ENCODE results near the gene PCDHGA1. TPM values are rescaled to one million over a fixed set of nuclear protein-coding genes. Genes with fewer than 3 reads are reported as not detected.

PCDHGA1 gene
- total and polyA plus RNA-seq, 12 donors: 0.09 to 0.96 (median 0.30) TPM

DNA sequence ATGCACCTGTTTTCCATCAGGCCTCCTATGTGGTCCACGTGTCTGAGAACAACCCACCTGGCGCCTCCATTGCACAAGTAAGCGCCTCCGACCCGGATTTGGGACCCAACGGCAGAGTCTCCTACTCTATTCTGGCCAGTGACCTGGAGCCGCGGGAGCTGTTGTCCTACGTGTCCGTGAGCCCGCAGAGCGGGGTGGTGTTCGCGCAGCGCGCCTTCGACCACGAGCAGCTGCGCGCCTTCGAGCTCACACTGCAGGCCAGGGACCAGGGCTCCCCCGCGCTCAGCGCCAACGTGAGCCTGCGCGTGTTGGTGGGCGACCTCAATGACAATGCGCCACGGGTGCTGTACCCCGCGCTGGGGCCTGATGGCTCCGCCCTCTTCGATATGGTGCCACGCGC lies 21.3 kb downstream of the PCDHGA1 start:
- Histone ChIP-seq H3K4me1 (replicated peaks in 1 of 2) (no peaks in the 10 kb centered on the region), H3K9me3 (replicated peaks in 1 of 3) (peaks cover 0 to 18% (median 14%) of the 10 kb centered on the region in 3 donors), H3K27ac (no peak overlapping the region), H3K4me3 (no peak overlapping the region), H3K27me3 (no peaks in the 10 kb centered on the region), H3K36me3 (replicated peaks in 1 of 2) (no peaks in the 10 kb centered on the region)
- TF ChIP-seq CTCF (IDR thresholded peaks at IDR 0.05) (no peak), POLR2A (IDR thresholded peaks at IDR 0.05) (no peak)
- intact Hi-C loops (cut with DNase I): no loop called here
- 24 to 59% (median 25%) methylated on average over 9 to 34 of the region's 36 CpGs for WGBS, 4 donors
- DNase-seq: no peak

- Histone ChIP-seq H3K4me3 (peak within 1 kb of the TSS in 1 of 4 donors; percentile 45), H3K9me3 (replicated peaks in 1 of 3) (peaks cover 0 to 14% (median 13%) of the 10 kb centered on the region in 3 donors), H3K4me1 (replicated peaks in 1 of 2) (no peaks in the 10 kb centered on the region), H3K27ac (no peak within 1 kb of the TSS), H3K36me3 (replicated peaks in 1 of 2) (no peaks in the 10 kb centered on the region), H3K27me3 (no peaks in the 10 kb centered on the region)
- no peak for DNase-seq
- 11 to 16% (median 14%) methylated on average over 26 to 29 of the region's 29 CpGs for WGBS, 4 donors
- intact Hi-C loops (cut with DNase I): no loop called here
- TF ChIP-seq POLR2A (IDR thresholded peaks at IDR 0.05) (no peak), CTCF (IDR thresholded peaks at IDR 0.05) (peak in 3 of 6 experiments; percentile 13 to 45 (median 17))
Observed at GRCh38 chr5:141354900-141355469, 24.7 kb downstream of the PCDHGA1 start, which contains the start of gene PCDHGA4. Gene PCDHGA4, plus strand, starts transcription at chr5:141355021. Its CDS starts 87 bp downstream, at chr5:141355108.

DNA sequence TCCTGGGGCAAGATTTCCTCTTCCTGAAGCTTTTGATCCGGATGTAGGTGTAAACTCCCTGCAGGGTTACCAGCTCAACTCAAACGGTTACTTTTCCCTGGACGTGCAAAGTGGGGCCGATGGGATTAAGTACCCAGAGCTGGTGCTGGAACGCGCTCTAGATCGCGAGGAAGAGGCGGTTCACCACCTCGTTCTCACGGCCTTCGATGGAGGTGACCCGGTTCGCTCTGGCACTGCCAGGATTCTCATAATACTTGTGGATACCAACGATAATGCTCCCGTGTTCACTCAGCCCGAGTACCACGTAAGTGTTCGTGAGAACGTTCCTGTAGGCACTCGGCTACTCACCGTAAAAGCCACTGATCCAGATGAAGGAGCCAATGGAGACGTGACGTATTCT lies 25.3 kb downstream of the PCDHGA1 start:
- TF ChIP-seq CTCF (IDR thresholded peaks at IDR 0.05) (no peak), POLR2A (IDR thresholded peaks at IDR 0.05) (no peak)
- H3K4me1 ChIP-seq (replicated peaks in 1 of 2): no peaks in the 10 kb centered on the region
- H3K9me3 ChIP-seq (replicated peaks in 1 of 3): peaks cover 0 to 15% (median 14%) of the 10 kb centered on the region in 3 donors
- no peaks in the 10 kb centered on the region for H3K27me3 ChIP-seq
- DNase-seq: no peak
- no peak overlapping the region for H3K27ac ChIP-seq
- intact Hi-C loops (cut with DNase I): no loop called here
- H3K36me3 ChIP-seq (replicated peaks in 1 of 2): no peaks in the 10 kb centered on the region
- 40 to 63% (median 47%) methylated on average over 24 of the region's 24 CpGs for WGBS, 4 donors
- peak overlapping the region in 1 of 4 donors; percentile 45 for H3K4me3 ChIP-seq

DNA sequence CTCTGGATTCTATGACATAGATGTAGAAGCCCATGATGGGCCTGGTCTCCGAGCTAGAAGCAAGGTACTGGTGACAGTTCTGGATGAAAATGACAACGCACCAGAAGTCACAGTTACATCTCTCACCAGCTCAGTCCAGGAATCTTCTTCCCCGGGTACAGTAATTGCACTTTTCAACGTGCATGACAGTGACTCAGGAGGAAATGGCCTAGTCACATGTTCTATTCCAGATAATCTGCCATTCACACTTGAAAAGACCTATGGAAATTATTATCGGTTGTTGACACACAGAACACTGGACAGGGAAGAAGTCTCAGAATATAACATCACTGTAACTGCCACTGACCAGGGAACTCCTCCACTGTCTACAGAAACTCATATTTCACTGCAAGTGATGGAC lies 25.8 kb downstream of the PCDHGA1 start:
- DNase-seq: no peak
- H3K27ac ChIP-seq: no peak overlapping the region
- no peaks in the 10 kb centered on the region for H3K27me3 ChIP-seq
- peaks cover 0 to 20% (median 14%) of the 10 kb centered on the region in 3 donors for H3K9me3 ChIP-seq (replicated peaks in 1 of 3)
- H3K36me3 ChIP-seq (replicated peaks in 1 of 2): no peaks in the 10 kb centered on the region
- whole genome bisulfite sequencing, 4 donors: 64 to 80% (median 71%) methylated on average over 5 of the region's 5 CpGs
- intact Hi-C loops (cut with DNase I): no loop called here
- no peak for TF ChIP-seq POLR2A (IDR thresholded peaks at IDR 0.05)
- TF ChIP-seq CTCF (IDR thresholded peaks at IDR 0.05): no peak
- no peaks in the 10 kb centered on the region for H3K4me1 ChIP-seq (replicated peaks in 1 of 2)
- H3K4me3 ChIP-seq: no peak overlapping the region
